ENCODE measurements around the gene ERO1A. TPM values are rescaled to one million over a fixed set of nuclear protein-coding genes. Genes with fewer than 3 reads are reported as not detected.

ERO1A gene
- total RNA-seq, 1 donor: 30.2 TPM

DNA sequence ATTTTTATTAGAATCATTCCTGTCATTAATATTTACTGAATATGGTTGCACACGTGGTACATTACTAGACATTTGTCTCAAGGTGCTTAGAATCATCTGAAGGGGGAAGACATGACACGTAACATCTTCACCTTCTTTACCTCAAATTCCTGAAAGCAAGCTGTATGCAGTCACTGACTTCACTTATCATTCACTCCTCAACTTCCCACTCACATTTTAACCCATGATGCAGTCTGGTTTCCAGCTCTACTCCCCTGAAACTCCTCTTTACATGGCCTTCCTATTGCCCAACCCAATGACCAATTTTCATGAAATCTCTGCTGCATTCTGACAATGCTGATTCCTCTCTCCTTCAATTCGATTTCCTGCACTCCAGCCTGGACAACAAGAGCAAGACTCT is 5.9 kb upstream of the ERO1A start:
- no peak for DNase-seq (ENCODE audit: low read depth in 2 of 3, low spot score in 2 of 3)

DNA sequence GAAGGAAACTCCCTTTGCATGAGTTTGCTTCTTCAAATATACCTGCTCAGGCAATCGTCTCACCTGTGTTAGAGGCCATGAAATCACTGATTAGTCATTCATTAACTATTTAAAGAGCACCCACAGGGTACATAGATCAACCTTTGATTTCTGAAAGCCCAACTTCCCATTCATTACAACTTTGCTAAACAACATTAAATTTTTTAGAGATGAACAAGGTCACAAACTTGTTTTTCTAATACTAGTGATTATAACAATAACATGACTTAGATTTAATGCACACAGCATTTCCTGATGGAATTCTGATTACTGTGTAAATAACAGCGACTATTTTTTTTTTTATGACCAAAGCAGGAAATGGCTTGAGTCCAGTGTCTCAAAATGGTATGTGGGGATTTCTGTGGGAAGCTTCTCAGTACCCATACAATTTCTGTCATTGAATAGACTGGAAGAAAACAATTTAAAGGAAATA is 5.4 kb upstream of the ERO1A start:
- DNase-seq (ENCODE audit: low read depth in 2 of 3, low spot score in 2 of 3): no peak

DNA sequence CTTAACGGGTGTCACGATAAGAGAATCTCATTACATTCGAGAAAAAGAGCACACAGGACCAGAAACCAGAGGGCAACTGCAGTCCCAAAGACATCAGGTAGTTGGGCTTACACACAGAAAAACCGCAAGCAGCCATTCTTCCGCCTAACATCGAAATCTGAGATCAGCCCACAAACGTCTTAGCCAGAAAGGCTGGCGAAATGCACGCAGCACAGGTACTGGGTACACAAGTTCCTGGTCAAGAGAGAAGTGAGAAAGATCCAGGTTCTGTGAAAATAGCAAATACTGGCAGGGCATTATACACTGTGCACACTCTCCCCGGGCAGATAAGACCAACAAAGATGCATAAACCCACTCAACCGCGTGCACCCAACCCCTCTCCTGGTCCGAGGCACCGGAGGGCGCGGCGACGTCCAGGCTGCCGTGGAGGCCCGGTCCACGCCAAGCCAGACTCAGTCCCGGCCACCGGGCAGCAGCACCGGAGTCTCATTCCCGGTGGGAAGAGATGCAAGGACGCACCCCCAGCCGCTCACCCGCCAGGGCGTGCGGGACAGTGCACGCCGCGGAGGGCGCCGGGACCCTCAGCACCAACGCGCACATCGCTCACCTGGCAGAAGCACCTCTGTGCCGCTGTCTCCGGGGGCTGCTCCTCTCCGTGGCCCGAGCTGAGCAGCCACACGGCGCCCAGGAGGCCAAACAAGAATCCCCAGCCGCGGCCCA is 437 bp downstream of the ERO1A start:
- DNase-seq (ENCODE audit: low read depth in 2 of 3, low spot score in 2 of 3): peak; percentile 40 to 77 (median 65)

DNA sequence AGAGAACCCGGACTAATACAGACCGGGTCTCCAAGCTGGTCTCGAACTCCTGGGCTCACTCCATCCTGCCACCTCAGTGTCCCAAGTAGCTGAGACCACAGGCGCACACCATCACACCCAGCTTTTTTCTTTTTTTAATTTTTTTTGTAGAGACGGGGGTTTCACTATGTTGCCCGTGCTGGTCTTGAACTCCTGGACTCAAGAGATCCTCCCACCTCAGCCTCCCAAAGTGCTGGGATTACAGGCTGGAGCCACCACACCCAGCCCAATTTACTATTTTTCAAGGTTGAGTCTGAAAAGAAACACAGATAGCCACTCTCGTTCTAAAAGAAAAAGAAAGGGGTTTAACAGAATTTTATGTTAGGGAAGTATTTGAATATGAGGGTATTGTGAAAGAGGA is 1.8 kb downstream of the ERO1A start:
- no peak for DNase-seq (ENCODE audit: low read depth in 2 of 3, low spot score in 2 of 3)

DNA sequence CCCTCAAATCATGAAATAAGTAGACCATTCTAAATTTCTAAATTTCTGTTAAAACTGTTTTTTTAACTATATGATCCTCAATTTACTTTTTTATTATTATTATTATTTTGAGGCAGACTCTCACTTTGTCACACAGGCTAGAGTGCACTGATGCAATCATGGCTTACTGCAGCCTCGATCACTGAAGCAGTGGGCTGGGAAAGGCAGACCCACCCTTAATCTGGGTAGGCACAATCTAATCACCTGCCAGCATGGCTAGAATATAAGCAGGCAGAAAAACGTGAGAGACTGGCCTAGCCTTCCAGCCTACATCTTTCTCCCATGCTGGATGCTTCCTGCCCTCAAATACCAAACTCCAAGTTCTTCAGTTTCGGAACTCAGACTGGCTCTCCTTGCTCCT is 2.3 kb downstream of the ERO1A start:
- DNase-seq (ENCODE audit: low read depth in 2 of 3, low spot score in 2 of 3): no peak

DNA sequence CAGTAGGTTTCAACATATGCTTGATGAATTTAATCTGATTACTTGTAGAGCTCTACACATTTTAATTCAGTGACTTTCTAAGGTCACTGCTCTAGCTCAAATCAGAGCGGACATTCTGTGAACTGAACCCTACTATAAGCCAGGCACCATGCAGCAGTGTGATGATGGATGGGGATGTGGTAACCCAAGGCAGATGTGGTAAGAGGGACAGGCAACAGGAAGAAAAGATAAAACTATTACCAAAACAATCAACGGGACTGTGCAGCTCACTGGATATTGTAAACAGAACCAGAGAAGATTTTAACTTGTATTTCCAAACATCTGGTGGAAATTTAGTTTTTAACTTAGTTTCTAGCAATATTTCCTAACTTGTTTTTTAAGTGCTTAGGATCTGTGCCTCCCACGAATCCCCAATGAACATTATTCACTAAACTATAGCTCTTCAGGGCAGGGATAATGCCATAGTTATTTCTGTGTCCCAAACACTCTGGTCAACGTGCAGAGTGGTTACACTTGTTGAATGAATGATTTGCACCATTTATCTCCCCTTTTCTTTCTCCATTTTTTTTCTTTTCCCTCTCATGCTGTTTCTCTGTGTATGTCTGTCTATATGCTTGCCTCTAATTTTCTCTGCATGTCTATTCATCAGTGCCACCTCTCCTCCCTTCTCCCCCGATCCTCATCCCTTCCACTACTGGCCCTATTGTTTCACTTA is 3.0 kb downstream of the ERO1A start:
- DNase-seq (ENCODE audit: low read depth in 2 of 3, low spot score in 2 of 3): peak in 2 of 3 donors; percentile 51 to 83

DNA sequence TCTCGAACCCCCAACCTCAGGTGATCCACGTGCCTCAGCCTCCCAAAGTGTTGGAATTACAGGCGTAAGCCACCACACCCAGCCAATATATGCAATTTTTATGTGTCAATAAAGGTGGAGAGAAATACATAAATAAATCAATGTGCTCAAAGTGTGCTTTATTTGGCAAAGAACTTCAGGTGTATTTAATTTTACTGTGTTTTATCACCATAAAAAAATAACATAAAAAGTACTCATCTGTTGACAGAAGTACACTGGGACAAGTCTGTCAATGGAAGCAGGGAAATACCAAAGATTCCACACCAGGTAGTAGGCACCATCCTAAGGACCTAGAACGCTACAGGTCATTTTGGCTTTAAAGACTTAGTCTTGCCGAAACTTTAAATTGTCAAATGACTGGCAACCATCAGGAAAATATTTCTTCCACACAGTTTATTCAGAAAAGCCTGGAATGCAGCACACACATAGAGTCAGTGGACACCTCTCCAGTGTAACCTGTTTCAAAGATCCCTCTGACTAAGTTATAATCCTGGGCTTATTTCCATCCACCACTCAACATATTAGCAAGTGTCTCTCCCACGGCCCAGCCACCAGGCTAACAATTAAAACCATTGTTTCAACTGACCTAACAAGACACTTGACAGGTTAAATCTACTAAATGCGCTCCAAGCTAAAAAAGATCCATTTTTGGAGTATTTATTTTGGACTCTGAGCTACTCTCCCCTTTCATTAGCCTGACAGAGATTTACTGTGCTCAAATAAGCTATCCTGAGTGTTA is 4.2 kb downstream of the ERO1A start:
- no peak for DNase-seq (ENCODE audit: low read depth in 2 of 3, low spot score in 2 of 3)

DNA sequence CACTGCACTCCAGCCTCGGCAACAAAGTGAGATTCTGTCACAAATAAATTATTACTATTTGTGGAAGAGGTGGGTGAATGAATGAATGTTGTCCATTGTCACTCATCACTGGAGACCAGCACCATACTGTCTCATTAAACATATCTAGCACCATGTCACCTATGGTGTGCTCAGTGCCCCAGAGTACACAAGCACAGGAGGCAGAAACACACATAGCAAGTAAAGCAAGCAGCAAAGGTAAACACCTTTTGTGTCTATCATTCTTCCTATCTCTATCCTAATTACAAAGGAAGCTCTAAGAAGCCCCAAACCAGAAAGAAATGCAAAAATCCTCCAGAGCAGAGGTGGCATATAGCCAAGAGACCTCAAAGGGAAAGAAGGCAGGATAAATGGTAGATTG is 9.2 kb downstream of the ERO1A start:
- DNase-seq (ENCODE audit: low read depth in 2 of 3, low spot score in 2 of 3): no peak

DNA sequence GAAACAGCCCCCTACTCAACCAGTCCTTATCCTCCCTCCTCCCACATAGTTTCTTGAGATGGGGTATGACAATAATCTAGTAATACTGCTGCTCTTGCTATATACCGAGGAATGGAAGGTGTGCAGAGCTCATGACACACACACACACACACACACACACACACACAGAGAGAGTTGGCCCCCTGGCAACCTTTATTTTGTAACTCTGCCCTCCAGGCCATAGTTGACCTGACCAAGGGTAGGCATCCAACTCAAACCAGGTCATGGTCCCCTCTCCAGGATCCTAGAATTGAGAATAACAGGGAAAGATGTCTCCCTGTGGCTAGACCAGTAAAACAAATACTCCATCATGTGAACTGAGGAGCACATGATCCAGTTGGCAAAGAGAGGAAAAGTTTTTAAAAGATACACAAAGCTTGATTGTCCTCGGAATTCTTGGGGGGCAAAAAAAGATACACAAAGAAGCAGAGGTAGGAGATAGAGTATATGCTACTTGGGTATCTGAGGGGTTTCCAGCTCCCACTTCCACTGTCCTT is 11.3 kb downstream of the ERO1A start:
- no peak for DNase-seq (ENCODE audit: low read depth in 2 of 3, low spot score in 2 of 3)

DNA sequence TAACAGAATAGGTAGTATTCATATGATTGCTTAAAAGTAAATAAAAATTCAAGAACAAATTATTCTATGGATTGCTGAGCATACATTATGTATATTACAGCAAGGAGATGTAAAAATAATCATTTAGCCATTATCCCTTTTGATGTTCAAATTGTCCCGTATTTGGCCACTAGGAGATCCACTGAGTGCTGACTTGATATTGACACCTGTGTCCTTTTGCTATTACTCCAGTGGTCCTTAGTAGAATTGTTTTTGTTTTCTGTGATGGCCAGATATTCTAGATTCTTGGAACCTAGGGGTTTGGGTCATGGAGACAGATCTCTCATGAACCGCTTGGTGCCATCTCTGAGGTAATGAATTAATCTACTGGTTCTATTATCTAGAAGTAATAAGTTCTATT is 16.8 kb downstream of the ERO1A start:
- peak in 2 of 3 donors; percentile 24 to 57 for DNase-seq (ENCODE audit: low read depth in 2 of 3, low spot score in 2 of 3)

DNA sequence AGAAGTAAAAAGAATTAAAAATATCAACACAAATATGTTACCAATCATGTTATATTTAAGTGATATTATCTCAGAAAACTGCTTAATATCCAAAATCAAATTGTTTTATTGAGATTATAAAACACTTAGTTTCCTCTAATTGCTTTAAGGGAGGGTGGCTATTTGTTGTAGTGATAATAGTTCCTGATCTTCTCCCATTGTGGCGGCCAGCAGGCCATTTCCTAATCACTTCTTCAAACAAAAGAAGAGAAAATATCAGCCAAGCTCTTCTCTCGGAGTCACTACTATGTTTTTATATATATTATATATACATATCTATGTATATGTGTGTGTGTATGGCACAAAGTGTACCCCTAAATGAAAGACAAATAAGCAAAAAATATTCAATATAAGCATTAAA is 31.5 kb downstream of the ERO1A start:
- DNase-seq (ENCODE audit: low read depth in 2 of 3, low spot score in 2 of 3): no peak

DNA sequence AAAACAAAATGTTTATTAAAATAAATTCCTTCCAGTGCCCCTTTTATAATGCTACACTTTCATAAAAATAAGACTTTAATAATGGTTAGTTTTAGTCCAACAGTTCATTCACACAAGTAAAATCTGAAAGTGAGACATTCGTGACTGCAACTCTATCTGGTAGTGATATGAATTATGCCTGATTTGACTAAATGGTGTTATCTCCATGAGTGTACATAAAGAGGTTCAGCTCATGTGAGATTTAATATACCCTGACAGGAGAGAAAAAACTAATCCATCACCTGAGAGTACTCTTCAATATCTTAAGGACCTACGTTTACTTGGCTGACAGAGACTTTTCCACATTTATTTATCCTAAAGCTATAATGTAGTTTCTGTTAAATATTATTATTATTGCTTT is 34.0 kb downstream of the ERO1A start:
- no peak for DNase-seq (ENCODE audit: low read depth in 2 of 3, low spot score in 2 of 3)

DNA sequence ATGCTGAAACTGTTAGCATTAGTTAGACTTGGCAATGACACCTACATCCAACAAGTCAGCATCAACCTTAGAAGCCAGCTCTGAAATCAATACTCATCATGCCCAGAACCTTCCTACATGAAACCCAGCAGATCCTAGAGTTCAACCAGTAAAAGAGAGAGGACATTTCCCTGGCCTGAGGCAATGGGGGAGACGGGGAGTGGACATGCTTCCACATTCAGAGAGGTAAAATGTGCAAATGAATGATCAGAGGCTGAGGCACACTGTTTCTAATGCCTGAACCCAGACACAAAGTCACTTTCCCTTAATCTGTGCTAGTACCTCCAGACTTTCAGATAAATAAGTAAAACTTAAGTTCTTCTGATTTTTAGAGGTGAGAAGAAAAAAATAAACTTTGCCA is 34.5 kb downstream of the ERO1A start:
- no peak for DNase-seq (ENCODE audit: low read depth in 2 of 3, low spot score in 2 of 3)

DNA sequence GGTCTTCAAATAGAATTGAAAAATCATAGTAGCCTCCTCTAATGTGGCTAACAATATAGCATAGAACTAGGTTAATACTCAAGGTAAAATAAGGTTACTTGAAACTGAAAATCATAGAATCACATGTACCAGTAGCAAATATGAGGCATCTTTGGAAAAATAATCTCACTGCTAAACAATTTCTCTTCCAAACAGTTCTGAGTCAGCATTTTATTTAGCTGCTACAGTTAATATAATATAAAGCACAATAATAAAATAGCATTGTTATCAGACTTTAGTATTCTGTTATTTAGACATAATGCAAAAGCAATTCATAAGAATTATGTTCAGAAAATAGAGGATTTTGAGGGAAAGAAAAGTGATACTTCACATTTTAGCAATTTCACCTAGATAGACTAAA is 35.0 kb downstream of the ERO1A start:
- no peak for DNase-seq (ENCODE audit: low read depth in 2 of 3, low spot score in 2 of 3)

DNA sequence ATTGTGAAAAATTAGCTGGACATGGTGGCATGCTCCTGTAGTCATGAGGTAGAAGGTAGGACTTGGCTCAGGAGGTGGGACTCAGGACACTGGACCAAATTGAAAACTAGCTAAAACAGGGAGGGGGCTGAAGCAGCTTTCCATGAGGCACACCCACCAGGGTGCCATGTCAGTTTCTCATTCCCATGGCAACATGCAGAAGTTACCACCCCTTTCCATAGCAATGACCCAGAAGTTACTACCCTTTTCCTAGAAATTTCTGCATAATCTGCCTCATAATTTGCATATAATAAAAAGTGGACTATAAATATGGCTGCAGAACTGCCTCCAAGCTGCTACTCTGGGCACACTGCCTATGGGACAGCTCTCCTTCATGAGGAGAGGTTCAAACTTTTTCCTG is 38.5 kb downstream of the ERO1A start:
- DNase-seq (ENCODE audit: low read depth in 2 of 3, low spot score in 2 of 3): no peak

DNA sequence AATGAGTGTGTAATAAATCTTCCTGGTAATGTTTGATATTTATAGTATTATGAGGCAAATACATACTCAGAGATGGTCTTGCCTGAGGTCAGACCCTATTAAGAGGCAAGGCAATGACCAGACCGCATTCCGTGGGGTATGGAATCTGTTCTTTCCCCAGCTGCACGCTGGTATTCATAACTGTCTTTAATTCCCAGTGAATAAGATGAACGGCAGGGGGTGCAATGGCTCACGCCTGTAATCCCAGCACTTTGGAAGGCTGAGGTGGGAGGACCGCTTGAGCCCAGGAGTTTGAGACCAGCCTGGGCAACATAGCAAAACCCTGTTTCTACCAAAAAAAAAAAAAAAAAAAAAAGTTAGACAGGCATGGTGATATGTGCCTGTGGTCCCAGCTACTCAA is 44.6 kb downstream of the ERO1A start:
- no peak for DNase-seq (ENCODE audit: low read depth in 2 of 3, low spot score in 2 of 3)

DNA sequence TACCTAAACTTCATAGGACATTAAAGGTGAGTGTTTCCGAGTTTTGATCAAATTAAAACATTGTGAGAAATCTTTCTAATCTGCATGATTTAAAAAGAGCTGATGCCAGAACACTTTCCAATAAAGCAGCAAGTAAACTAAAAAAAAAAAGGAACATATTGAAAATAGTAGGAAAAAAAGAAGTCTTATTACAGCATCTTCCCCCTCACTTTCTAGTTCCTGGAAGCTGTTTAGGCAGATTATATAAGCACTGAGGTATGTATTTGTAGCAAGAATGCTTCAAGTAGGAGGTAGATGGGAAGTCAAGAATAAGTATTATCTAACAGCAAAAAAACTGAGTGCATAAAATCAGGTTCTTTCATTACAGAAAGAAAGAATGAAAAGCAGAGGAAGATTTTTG is 45.8 kb downstream of the ERO1A start:
- DNase-seq (ENCODE audit: low read depth in 2 of 3, low spot score in 2 of 3): no peak

DNA sequence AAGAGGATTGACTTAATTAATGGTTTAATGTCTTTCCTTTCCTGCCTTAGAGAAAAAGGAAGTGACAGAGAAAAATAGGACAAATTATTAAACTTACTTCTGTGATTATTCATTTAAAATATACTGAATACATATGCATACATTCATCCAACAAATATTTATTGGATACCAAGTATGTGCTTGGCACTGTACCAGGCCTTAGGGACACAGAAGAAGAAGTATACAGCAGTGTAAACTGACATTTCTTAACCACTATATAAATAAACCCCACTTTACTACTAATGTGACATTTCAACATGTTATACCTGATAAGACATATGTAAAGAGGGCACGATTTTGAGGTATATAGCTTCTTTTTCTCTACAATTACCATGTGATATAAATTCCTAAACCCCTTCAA is 53.6 kb downstream of the ERO1A start:
- no peak for DNase-seq (ENCODE audit: low read depth in 2 of 3, low spot score in 2 of 3)

DNA sequence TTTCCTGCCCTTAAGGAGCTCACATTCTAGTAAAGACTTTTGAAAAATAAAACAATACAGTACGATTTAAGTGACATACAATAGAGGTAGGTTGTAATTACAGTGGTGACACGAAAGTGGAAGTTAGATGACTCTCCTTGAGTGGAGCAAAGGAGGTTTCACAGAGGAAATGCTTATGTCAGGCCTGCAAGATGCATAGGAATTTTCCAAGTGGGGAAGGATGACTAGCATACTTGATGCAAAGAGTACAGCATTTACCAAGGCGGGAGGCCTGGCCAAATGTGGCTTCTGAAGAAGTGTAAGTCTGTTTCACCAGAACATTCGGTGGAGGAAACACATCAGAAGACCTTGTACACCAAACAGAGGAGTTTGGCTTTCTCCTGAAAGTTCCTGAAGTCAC is 55.2 kb downstream of the ERO1A start:
- DNase-seq (ENCODE audit: low read depth in 2 of 3, low spot score in 2 of 3): no peak

DNA sequence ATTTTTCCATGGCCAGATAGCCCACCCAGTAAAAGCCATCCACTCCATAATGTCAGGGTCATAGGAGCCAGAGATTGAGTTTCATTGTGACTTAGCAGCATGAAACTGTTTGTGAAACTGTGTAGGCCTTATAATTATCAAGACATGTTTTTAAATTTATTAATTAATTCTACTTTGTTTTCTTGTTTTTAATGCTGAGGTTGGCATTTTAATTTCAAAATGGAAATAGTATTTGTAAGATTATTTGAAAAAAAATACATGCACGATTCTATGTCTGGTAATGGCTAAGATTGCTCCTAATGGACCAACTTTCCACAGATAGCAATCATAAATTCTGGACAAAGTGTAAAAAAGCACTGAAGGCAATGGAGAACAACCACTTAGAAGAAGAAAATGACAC is 75.7 kb downstream of the ERO1A start:
- DNase-seq (ENCODE audit: low read depth in 2 of 3, low spot score in 2 of 3): no peak

DNA sequence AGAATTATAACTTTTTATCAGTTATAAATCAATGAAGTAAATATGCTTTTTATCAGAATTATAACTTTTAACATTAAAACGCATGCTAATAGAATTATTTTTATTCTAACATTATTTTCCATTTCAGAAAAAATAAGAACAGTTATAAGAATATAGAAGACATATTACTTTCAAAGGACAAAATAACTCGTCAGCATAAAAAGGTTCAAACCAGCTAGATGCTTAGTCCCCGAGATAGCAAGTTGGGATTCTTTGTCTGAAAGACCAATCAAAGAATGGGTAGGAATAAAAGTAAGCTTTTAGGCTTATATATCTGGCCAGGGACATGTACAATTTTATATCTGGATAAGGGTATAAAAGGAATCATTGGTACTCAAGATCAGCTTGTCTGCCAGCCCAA is 76.8 kb downstream of the ERO1A start:
- no peak for DNase-seq (ENCODE audit: low read depth in 2 of 3, low spot score in 2 of 3)

All from hematopoietic multipotent progenitor cell (in vitro differentiated cells).